ENCODE results near the gene ERF. TPM values are rescaled to one million over a fixed set of nuclear protein-coding genes. Genes with fewer than 3 reads are reported as not detected.

The ERF gene
- total RNA-seq, 1 donor from 2014 or later, result 31.6 TPM

DNA sequence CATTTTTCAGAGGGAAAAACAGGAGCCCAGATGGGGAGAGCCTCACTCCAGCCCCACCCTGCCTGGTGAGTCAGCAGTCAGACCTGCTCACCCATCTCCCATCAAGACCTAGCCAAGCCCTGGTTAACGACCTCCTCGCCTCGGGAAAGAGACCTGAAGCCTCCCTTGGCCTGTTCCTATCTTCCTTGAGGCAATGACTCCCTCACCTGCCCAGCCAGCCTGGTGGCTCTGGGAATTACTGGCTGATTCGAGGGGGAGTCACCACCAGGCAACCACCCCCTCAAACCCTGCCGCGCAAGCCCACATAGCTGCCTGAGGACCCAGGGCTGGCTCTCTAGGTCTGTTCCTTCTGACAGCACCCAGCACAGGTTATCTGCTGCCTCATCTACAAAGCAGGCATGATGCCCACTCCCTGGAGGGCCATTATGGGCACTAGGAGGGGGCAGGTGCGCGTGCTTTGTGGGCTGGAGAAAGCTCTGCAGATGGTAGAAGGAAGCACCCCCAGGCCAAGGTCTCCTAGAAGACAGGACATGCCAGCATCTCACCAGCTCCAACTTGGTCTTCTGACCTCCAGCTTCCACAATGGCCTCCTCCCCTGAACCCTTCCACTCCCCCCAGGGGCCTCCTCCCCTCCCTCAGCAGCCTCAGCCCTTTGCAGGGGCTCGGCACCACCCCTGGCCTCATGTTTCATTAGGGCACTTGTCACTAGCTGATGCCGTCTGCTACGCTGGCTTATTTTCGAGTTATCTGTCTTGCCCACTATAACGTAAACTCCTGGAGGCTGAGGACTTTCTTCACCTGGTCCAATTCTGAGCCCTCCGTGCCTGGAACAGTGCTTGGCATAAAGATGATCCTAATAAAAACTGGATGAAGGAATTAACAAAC, 47.8 kb downstream of the ERF start:
- Histone ChIP-seq H3K36me3 (ENCODE audit: control insufficient read depth, insufficient read depth, low read length) (peaks cover 2% of the 10 kb centered on the region), H3K27me3 (ENCODE audit: control insufficient read depth, insufficient read depth, low read length) (no peaks in the 10 kb centered on the region), H3K4me3 (ENCODE audit: low read depth, low read length) (no peak overlapping the region)
- TF ChIP-seq CTCF (IDR thresholded peaks at IDR 0.05; ENCODE audit: insufficient read depth, low read length, poor library complexity, severe bottlenecking), result no peak
- DNase-seq (ENCODE audit: low read depth), result no peak

GRCh38 chr19:42204664-42205063, 50.3 kb downstream of the ERF start:
- no peak for DNase-seq (ENCODE audit: low read depth)
- TF ChIP-seq CTCF (IDR thresholded peaks at IDR 0.05; ENCODE audit: insufficient read depth, low read length, poor library complexity, severe bottlenecking), result no peak
- Histone ChIP-seq H3K36me3 (ENCODE audit: control insufficient read depth, insufficient read depth, low read length) (peaks cover 4% of the 10 kb centered on the region), H3K4me3 (ENCODE audit: low read depth, low read length) (no peak overlapping the region), H3K27me3 (ENCODE audit: control insufficient read depth, insufficient read depth, low read length) (no peaks in the 10 kb centered on the region)

DNA sequence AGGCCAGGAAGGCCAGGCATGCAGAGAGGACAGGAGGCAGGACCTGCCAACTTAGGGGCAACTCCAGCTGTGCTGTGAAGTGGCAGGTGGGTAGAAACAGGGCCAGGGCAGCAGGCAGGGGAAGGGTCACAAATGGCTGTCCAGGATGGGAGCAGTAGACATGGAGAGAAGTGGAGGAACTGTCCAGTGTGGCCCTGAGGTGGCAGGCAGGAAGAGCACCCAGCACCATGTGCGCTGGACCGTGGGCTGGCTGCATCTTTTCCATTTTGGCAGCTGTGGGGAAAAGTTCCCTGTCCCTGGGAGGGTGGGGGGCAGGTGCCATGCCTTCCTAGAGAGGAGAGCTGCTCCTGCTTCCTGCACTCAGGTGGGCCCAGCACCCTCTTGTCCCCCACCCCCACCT, 51.2 kb downstream of the ERF start:
- Histone ChIP-seq H3K4me3 (ENCODE audit: low read depth, low read length) (no peak overlapping the region), H3K36me3 (ENCODE audit: control insufficient read depth, insufficient read depth, low read length) (peaks cover 5% of the 10 kb centered on the region), H3K27me3 (ENCODE audit: control insufficient read depth, insufficient read depth, low read length) (no peaks in the 10 kb centered on the region)
- no peak for TF ChIP-seq CTCF (IDR thresholded peaks at IDR 0.05; ENCODE audit: insufficient read depth, low read length, poor library complexity, severe bottlenecking)
- no peak for DNase-seq (ENCODE audit: low read depth)

DNA sequence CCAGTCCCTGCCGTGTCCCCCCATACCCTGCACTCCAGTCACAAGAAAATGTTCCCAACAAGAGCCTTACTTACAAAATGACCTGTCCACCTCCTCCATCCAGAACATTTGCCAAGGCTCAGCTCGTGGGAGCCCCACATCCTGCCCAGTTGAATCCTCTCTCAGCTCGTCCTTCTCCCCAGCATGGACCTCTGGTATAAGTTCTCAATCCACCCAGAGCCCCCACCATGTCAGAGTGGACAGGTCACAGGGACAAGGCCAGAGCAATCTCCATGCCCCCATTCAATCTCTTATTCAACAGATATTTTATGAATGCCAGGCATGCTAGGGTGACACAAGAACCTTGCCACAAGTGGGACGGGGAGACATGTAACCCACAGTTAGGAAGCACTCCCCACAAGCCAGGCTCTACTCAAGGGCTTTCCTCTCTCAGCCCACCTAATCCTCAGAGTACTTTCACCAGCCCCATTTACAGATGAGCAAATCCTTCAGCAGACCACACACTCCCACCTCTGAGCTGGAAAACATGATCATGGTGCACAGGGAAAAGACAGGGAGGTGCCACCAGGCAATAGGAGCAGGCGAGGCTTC, 52.5 kb downstream of the ERF start:
- H3K4me3 ChIP-seq (ENCODE audit: low read depth, low read length), result no peak overlapping the region
- peaks cover 4% of the 10 kb centered on the region for H3K36me3 ChIP-seq (ENCODE audit: control insufficient read depth, insufficient read depth, low read length)
- no peak for TF ChIP-seq CTCF (IDR thresholded peaks at IDR 0.05; ENCODE audit: insufficient read depth, low read length, poor library complexity, severe bottlenecking)

GRCh38 chr19:42201489-42202289, 53.2 kb downstream of the ERF start:
- DNase-seq (ENCODE audit: low read depth), result no peak
- no peak for TF ChIP-seq CTCF (IDR thresholded peaks at IDR 0.05; ENCODE audit: insufficient read depth, low read length, poor library complexity, severe bottlenecking)
- H3K36me3 ChIP-seq (ENCODE audit: control insufficient read depth, insufficient read depth, low read length), result peaks cover 4% of the 10 kb centered on the region
- H3K27me3 ChIP-seq (ENCODE audit: control insufficient read depth, insufficient read depth, low read length), result no peaks in the 10 kb centered on the region
- H3K4me3 ChIP-seq (ENCODE audit: low read depth, low read length), result no peak overlapping the region

More for the DNA sequence above, 52.5 kb downstream of the ERF start:
- DNase-seq (ENCODE audit: low read depth), result no peak
- H3K27me3 ChIP-seq (ENCODE audit: control insufficient read depth, insufficient read depth, low read length), result no peaks in the 10 kb centered on the region
